ENCODE results near the gene MEIS2. TPM values are rescaled to one million over a fixed set of nuclear protein-coding genes. Genes with fewer than 3 reads are reported as not detected.

Gene MEIS2
- total and polyA plus RNA-seq, 2 experiments from 2014 or later = 0.27 TPM; not detected in 1

DNA sequence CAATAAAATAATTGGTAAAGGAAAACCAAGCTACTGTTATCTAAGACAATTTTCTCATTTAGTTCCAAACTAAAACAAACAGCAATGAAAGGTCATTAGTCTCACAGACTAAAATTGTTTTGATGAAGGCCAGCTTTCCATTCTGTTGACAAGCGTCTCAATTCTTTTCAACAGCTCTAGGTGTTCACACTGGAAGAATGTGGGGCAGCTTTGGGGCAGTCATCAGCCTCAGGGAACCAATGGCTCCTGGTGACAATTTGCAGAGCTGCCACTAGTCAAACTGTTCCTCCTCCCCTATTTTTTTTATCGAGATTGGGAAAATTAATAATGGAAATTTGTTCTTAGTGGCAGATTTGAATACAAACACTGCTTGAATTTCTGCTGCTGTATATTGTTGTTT lies 104.2 kb downstream of the MEIS2 start (continued):
- TF ChIP-seq, protein P1, sequence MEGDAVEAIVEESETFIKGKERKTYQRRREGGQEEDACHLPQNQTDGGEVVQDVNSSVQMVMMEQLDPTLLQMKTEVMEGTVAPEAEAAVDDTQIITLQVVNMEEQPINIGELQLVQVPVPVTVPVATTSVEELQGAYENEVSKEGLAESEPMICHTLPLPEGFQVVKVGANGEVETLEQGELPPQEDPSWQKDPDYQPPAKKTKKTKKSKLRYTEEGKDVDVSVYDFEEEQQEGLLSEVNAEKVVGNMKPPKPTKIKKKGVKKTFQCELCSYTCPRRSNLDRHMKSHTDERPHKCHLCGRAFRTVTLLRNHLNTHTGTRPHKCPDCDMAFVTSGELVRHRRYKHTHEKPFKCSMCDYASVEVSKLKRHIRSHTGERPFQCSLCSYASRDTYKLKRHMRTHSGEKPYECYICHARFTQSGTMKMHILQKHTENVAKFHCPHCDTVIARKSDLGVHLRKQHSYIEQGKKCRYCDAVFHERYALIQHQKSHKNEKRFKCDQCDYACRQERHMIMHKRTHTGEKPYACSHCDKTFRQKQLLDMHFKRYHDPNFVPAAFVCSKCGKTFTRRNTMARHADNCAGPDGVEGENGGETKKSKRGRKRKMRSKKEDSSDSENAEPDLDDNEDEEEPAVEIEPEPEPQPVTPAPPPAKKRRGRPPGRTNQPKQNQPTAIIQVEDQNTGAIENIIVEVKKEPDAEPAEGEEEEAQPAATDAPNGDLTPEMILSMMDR (conservative IDR thresholded peaks at IDR 0.05; ENCODE audit: low read depth in 2 of 2) = no peak
- TF ChIP-seq EZH2phosphoT487 (IDR thresholded peaks at IDR 0.05; ENCODE audit: unreplicated experiment) = no peak
- TF ChIP-seq, protein P2, sequence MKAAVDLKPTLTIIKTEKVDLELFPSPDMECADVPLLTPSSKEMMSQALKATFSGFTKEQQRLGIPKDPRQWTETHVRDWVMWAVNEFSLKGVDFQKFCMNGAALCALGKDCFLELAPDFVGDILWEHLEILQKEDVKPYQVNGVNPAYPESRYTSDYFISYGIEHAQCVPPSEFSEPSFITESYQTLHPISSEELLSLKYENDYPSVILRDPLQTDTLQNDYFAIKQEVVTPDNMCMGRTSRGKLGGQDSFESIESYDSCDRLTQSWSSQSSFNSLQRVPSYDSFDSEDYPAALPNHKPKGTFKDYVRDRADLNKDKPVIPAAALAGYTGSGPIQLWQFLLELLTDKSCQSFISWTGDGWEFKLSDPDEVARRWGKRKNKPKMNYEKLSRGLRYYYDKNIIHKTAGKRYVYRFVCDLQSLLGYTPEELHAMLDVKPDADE (IDR thresholded peaks at IDR 0.05) = no peak
- TF ChIP-seq CREB1 (CRISPR knock-in tag; IDR thresholded peaks at IDR 0.05; ENCODE audit: low read depth) = no peak

DNA sequence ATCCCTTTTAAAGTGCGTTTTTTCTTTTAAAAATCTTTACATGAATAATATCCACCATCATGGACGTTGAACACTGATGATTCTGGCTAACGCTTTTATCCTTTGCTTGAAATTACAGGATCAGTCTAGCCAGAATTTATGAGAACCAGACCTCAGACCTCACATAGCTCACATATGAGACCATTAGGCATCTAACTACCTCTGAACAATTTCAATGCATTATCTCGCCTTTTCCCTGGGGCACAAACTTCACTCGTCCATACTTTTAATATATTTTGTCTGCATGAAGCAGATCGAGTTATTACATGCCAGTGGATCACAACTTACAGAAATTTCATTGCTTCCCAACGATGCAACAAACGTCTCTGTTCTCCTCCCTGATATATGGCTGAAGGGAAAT lies 105.6 kb downstream of the MEIS2 start:
- DNase-seq (ENCODE audit: low spot score) = no peak
- Mint-ChIP-seq H3K9me3 (no peaks in the 10 kb centered on the region), H3K4me1 (peaks cover 4% of the 10 kb centered on the region; the same call in 1 of the 3 replicates), H3K36me3 (ENCODE audit: low read depth) (no peaks in the 10 kb centered on the region), H3K27me3 (ENCODE audit: insufficient read depth, low read depth, poor library complexity) (peaks cover 2% of the 10 kb centered on the region), H3K27ac (no peak overlapping the region), H3K4me3 (no peak overlapping the region)
- H4K20me1 ChIP-seq (replicated peaks; ENCODE audit: insufficient read depth) = no peaks in the 10 kb centered on the region
- no peaks in the 10 kb centered on the region for H3K36me3 ChIP-seq (ENCODE audit: insufficient read depth)
- H3F3A ChIP-seq (replicated peaks; ENCODE audit: low read depth) = no peaks in the 10 kb centered on the region
- H3K4me2 ChIP-seq = no peak overlapping the region
- H3K4me3 ChIP-seq = no peak overlapping the region
- H3K27me3 ChIP-seq (ENCODE audit: insufficient read depth) = no peaks in the 10 kb centered on the region
- ATAC-seq = no peak
- no peaks in the 10 kb centered on the region for H3K9me2 ChIP-seq (ENCODE audit: insufficient read depth)
- no peaks in the 10 kb centered on the region for H3K4me1 ChIP-seq (ENCODE audit: insufficient read depth)
- no peak overlapping the region for H3K27ac ChIP-seq (ENCODE audit: low read depth)
- H3K79me2 ChIP-seq (replicated peaks; ENCODE audit: insufficient read depth) = no peaks in the 10 kb centered on the region
- H2AFZ ChIP-seq = no peak overlapping the region
- TF ChIP-seq STAT1 (IDR thresholded peaks at IDR 0.05; ENCODE audit: unreplicated experiment) = no peak
- TF ChIP-seq CREB1 (CRISPR knock-in tag; IDR thresholded peaks at IDR 0.05; ENCODE audit: low read depth) = no peak
- no peak for TF ChIP-seq POLR2AphosphoS5 (IDR thresholded peaks at IDR 0.05; ENCODE audit: low read depth)
- TF ChIP-seq, protein P1 (conservative IDR thresholded peaks at IDR 0.05; ENCODE audit: low read depth in 2 of 2) = no peak
- TF ChIP-seq NANOG (IDR thresholded peaks at IDR 0.05; ENCODE audit: borderline replicate concordance) = no peak
- TF ChIP-seq, protein P3, sequence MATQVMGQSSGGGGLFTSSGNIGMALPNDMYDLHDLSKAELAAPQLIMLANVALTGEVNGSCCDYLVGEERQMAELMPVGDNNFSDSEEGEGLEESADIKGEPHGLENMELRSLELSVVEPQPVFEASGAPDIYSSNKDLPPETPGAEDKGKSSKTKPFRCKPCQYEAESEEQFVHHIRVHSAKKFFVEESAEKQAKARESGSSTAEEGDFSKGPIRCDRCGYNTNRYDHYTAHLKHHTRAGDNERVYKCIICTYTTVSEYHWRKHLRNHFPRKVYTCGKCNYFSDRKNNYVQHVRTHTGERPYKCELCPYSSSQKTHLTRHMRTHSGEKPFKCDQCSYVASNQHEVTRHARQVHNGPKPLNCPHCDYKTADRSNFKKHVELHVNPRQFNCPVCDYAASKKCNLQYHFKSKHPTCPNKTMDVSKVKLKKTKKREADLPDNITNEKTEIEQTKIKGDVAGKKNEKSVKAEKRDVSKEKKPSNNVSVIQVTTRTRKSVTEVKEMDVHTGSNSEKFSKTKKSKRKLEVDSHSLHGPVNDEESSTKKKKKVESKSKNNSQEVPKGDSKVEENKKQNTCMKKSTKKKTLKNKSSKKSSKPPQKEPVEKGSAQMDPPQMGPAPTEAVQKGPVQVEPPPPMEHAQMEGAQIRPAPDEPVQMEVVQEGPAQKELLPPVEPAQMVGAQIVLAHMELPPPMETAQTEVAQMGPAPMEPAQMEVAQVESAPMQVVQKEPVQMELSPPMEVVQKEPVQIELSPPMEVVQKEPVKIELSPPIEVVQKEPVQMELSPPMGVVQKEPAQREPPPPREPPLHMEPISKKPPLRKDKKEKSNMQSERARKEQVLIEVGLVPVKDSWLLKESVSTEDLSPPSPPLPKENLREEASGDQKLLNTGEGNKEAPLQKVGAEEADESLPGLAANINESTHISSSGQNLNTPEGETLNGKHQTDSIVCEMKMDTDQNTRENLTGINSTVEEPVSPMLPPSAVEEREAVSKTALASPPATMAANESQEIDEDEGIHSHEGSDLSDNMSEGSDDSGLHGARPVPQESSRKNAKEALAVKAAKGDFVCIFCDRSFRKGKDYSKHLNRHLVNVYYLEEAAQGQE (IDR thresholded peaks at IDR 0.05; ENCODE audit: unreplicated experiment) = no peak
- no peak for TF ChIP-seq EZH2phosphoT487 (IDR thresholded peaks at IDR 0.05; ENCODE audit: unreplicated experiment)
- TF ChIP-seq EZH2 (IDR thresholded peaks at IDR 0.05; ENCODE audit: low read depth, unreplicated experiment) = no peak
- TF ChIP-seq, protein P4, sequence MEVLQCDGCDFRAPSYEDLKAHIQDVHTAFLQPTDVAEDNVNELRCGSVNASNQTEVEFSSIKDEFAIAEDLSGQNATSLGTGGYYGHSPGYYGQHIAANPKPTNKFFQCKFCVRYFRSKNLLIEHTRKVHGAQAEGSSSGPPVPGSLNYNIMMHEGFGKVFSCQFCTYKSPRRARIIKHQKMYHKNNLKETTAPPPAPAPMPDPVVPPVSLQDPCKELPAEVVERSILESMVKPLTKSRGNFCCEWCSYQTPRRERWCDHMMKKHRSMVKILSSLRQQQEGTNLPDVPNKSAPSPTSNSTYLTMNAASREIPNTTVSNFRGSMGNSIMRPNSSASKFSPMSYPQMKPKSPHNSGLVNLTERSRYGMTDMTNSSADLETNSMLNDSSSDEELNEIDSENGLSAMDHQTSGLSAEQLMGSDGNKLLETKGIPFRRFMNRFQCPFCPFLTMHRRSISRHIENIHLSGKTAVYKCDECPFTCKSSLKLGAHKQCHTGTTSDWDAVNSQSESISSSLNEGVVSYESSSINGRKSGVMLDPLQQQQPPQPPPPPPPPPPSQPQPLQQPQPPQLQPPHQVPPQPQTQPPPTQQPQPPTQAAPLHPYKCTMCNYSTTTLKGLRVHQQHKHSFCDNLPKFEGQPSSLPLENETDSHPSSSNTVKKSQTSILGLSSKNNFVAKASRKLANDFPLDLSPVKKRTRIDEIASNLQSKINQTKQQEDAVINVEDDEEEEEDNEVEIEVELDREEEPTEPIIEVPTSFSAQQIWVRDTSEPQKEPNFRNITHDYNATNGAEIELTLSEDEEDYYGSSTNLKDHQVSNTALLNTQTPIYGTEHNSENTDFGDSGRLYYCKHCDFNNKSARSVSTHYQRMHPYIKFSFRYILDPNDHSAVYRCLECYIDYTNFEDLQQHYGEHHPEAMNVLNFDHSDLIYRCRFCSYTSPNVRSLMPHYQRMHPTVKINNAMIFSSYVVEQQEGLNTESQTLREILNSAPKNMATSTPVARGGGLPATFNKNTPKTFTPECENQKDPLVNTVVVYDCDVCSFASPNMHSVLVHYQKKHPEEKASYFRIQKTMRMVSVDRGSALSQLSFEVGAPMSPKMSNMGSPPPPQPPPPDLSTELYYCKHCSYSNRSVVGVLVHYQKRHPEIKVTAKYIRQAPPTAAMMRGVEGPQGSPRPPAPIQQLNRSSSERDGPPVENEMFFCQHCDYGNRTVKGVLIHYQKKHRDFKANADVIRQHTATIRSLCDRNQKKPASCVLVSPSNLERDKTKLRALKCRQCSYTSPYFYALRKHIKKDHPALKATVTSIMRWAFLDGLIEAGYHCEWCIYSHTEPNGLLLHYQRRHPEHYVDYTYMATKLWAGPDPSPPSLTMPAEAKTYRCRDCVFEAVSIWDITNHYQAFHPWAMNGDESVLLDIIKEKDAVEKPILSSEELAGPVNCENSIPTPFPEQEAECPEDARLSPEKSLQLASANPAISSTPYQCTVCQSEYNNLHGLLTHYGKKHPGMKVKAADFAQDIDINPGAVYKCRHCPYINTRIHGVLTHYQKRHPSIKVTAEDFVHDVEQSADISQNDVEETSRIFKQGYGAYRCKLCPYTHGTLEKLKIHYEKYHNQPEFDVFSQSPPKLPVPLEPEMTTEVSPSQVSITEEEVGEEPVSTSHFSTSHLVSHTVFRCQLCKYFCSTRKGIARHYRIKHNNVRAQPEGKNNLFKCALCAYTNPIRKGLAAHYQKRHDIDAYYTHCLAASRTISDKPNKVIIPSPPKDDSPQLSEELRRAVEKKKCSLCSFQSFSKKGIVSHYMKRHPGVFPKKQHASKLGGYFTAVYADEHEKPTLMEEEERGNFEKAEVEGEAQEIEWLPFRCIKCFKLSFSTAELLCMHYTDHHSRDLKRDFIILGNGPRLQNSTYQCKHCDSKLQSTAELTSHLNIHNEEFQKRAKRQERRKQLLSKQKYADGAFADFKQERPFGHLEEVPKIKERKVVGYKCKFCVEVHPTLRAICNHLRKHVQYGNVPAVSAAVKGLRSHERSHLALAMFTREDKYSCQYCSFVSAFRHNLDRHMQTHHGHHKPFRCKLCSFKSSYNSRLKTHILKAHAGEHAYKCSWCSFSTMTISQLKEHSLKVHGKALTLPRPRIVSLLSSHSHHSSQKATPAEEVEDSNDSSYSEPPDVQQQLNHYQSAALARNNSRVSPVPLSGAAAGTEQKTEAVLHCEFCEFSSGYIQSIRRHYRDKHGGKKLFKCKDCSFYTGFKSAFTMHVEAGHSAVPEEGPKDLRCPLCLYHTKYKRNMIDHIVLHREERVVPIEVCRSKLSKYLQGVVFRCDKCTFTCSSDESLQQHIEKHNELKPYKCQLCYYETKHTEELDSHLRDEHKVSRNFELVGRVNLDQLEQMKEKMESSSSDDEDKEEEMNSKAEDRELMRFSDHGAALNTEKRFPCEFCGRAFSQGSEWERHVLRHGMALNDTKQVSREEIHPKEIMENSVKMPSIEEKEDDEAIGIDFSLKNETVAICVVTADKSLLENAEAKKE (CRISPR knock-in tag; IDR thresholded peaks at IDR 0.05) = no peak
